Ovary (tissue), 3 donors: ENCODE measurements around the gene CDKAL1.

Experiments
- CTCF ChIP-seq, 3 donors: fragments of 450-650 bp in 2 of 3; fragments of 200-600 bp in 1 of 3; IDR thresholded peaks; one replicate each; pipeline versions ENCODE4 v1.5.1 to v1.8.0; 2016 to 2022; ENCODE audit warnings: antibody characterized with exemption in 3 of 3, mild to moderate bottlenecking in 1 of 3
- POLR2A ChIP-seq: fragments of 450-650 bp; IDR thresholded peaks from one replicate; pipeline ENCODE4 v1.6.1; 2017; ENCODE audit warnings: antibody characterized with exemption, mild to moderate bottlenecking, moderate library complexity
- donor health status: DM: no; HTN: no; CAD: no.

GRCh38 chr6:21238208-21238607 is 704.0 kb downstream of the CDKAL1 start:
- TF ChIP-seq POLR2A (no peak), CTCF (IDR thresholded peaks at IDR 0.05) (no peak)
